ENCODE measurements around the gene ZNF593. TPM values are rescaled to one million over a fixed set of nuclear protein-coding genes. Genes with fewer than 3 reads are reported as not detected.

Gene ZNF593
- polyA plus RNA-seq, 1 of the 3 experiments (the other 2 are of a cell fraction): 64.8 TPM

GRCh38 chr1:26122988-26123973 lies 46.4 kb upstream of the ZNF593 start:
- H3K9ac ChIP-seq: no peak overlapping the region
- 54% methylated on average over 7 of the region's 7 CpGs for WGBS (ENCODE audit: low lambda C conversion rate)
- no peak overlapping the region for H3K4me3 ChIP-seq (ENCODE audit: low read depth in 2 of 2, low read length in 1 of 2)
- 0 out of 2 replicates have a peak overlapping the region, but pooled peaks have one; percentile 2 for H2AFZ ChIP-seq (ENCODE audit: low read depth)
- H3K27ac ChIP-seq (ENCODE audit: low read depth in 2 of 2, low read length in 1 of 2): peak overlapping the region in 1 of 2 experiments; percentile 56
- ChIA-PET POLR2A (no interaction called here), CTCF (interaction anchor here (0.8 to 11.3 kb wide), 9 partner anchors 11 to 46 kb away, joined by 3 to 91 read pairs (median 4); partner anchors contain the start of gene PDIK1L)
- H3K4me1 ChIP-seq (ENCODE audit: control insufficient read depth in 1 of 2, insufficient read depth in 2 of 2, low read depth in 1 of 2, low read length in 1 of 2): peaks cover 7 to 8% of the 10 kb centered on the region in 2 experiments; a peak in 3 of 4 replicates
- no peak for DNase-seq
- TF ChIP-seq RXRA (IDR thresholded peaks at IDR 0.05; ENCODE audit: borderline replicate concordance, low read depth) (peak; percentile 50; the same call in 1 of the 2 replicates), EP300 (IDR thresholded peaks at IDR 0.05; ENCODE audit: borderline replicate concordance in 1 of 2, low read depth in 1 of 2, low read length in 1 of 2) (0 out of 4 replicates have a peak, but pooled peaks of 1 of the 2 experiments have one; percentile 33), RFX5 (IDR thresholded peaks at IDR 0.05; ENCODE audit: low read length) (no peak), MEF2A (IDR thresholded peaks at IDR 0.05; ENCODE audit: borderline replicate concordance, low read depth) (no peak), NFIC (IDR thresholded peaks at IDR 0.05; ENCODE audit: borderline replicate concordance) (peak; percentile 85), CTCF (IDR thresholded peaks at IDR 0.05) (no peak), RCOR1 (IDR thresholded peaks at IDR 0.05; ENCODE audit: low read length) (no peak), RAD21 (IDR thresholded peaks at IDR 0.05; ENCODE audit: low read length) (no peak), FOSL2 (IDR thresholded peaks at IDR 0.05; ENCODE audit: borderline replicate concordance, low read depth) (peak; percentile 55; the same call in 1 of the 2 replicates), JUND (IDR thresholded peaks at IDR 0.05) (peak; percentile 48; the same call in 1 of the 2 replicates), YY1 (IDR thresholded peaks at IDR 0.05; ENCODE audit: low read depth) (peak; percentile 29; the same call in 1 of the 2 replicates), USF1 (IDR thresholded peaks at IDR 0.05; ENCODE audit: borderline replicate concordance, low read depth) (0 out of 2 replicates have a peak, but pooled peaks have one; percentile 9), TCF12 (IDR thresholded peaks at IDR 0.05) (peak; percentile 63)
- no peaks in the 10 kb centered on the region for H3K9me3 ChIP-seq
- peaks cover 8% of the 10 kb centered on the region; the same call in 1 of the 2 replicates for H3K79me2 ChIP-seq (ENCODE audit: insufficient read depth)
- no peaks in the 10 kb centered on the region for H3K9me2 ChIP-seq
- peaks cover 20% of the 10 kb centered on the region for H3F3A ChIP-seq (replicated peaks; ENCODE audit: insufficient read depth)
- H3K4me2 ChIP-seq: peak overlapping the region; percentile 10; the same call in 1 of the 2 replicates
- H4K20me1 ChIP-seq (ENCODE audit: insufficient read depth): no peaks in the 10 kb centered on the region; the same call in 1 of the 2 replicates
- H3K36me3 ChIP-seq (replicated peaks in 1 of 2; ENCODE audit: control insufficient read depth in 1 of 2, insufficient read depth in 2 of 2, low read length in 1 of 2): peaks cover 15 to 19% of the 10 kb centered on the region in 2 experiments
- H3K27me3 ChIP-seq (ENCODE audit: insufficient read depth): no peaks in the 10 kb centered on the region

Data from SK-N-SH (cell line).